H9 (cell line): ENCODE measurements around the gene ADGRF5. TPM values are rescaled to one million over a fixed set of nuclear protein-coding genes. Genes with fewer than 3 reads are reported as not detected.

Experiments
- DNase-seq: peaks from one replicate; pipeline ENCODE4 v3.0.0-alpha.2; 2017
- H2AFZ ChIP-seq: one replicate; pipeline ENCODE4 v1.6.1; 2013; ENCODE audit warnings: mild to moderate bottlenecking, low read length, control low read depth, moderate library complexity
- H2AK5ac ChIP-seq: 2 replicates; pipeline ENCODE4 v1.6.1; 2013; ENCODE audit warnings: low read length, control low read depth, mixed read lengths; ENCODE audit not compliant: insufficient read length
- H2BK120ac ChIP-seq: one replicate; pipeline ENCODE4 v1.6.1; 2013; ENCODE audit warnings: low read depth, mild to moderate bottlenecking, low read length, control low read depth, inconsistent platforms; ENCODE audit not compliant: poor library complexity, severe bottlenecking
- H2BK12ac ChIP-seq: 2 replicates; pipeline ENCODE4 v1.6.1; 2013; ENCODE audit warnings: low read length, control low read depth, mixed read lengths, low read depth; ENCODE audit not compliant: insufficient read length
- H2BK15ac ChIP-seq: 2 replicates; pipeline ENCODE4 v1.6.1; 2013; ENCODE audit warnings: low read depth, low read length, control low read depth
- H2BK20ac ChIP-seq: one replicate; pipeline ENCODE4 v1.6.1; 2013; ENCODE audit warnings: low read depth, mild to moderate bottlenecking, low read length, control low read depth, inconsistent platforms; ENCODE audit not compliant: poor library complexity, severe bottlenecking
- H2BK5ac ChIP-seq: 2 replicates; pipeline ENCODE4 v1.6.1; 2013; ENCODE audit warnings: low read length, control low read depth, mixed read lengths; ENCODE audit not compliant: insufficient read length
- H3K14ac ChIP-seq: 2 replicates; pipeline ENCODE4 v1.6.1; 2013; ENCODE audit warnings: low read length, control low read depth; ENCODE audit not compliant: insufficient read depth
- H3K18ac ChIP-seq: 2 replicates; pipeline ENCODE4 v1.6.1; 2013; ENCODE audit warnings: low read depth, mild to moderate bottlenecking, mixed read lengths, low read length, control low read depth; ENCODE audit not compliant: insufficient read length
- H3K23ac ChIP-seq: 2 replicates; pipeline ENCODE4 v1.6.1; 2013; ENCODE audit warnings: low read length, control low read depth, mixed read lengths, low read depth; ENCODE audit not compliant: insufficient read length
- H3K23me2 ChIP-seq: 2 replicates; pipeline ENCODE4 v1.6.1; 2013; ENCODE audit warnings: low read depth, mild to moderate bottlenecking, mixed read lengths, low read length, control low read depth; ENCODE audit not compliant: insufficient read length, poor library complexity, severe bottlenecking
- H3K27ac ChIP-seq: 2 replicates; pipeline ENCODE4 v1.5.1; 2013; ENCODE audit warnings: low read length, control low read depth, mixed read lengths, low read depth; ENCODE audit not compliant: insufficient read length
- H3K27me3 ChIP-seq: 2 replicates; pipeline ENCODE4 v1.6.1; 2013; ENCODE audit warnings: low read length, control low read depth, inconsistent platforms; ENCODE audit not compliant: insufficient read depth
- H3K4ac ChIP-seq: 2 replicates; pipeline ENCODE4 v1.6.1; 2013; ENCODE audit warnings: low read depth, mild to moderate bottlenecking, control low read depth, inconsistent platforms, low read length, moderate library complexity
- H3K4me1 ChIP-seq: 2 replicates; pipeline ENCODE4 v1.6.1; 2013; ENCODE audit warnings: low read length, control low read depth, inconsistent platforms; ENCODE audit not compliant: insufficient read depth
- H3K4me2 ChIP-seq: 2 replicates; pipeline ENCODE4 v1.6.1; 2013; ENCODE audit warnings: low read length, control low read depth, mixed read lengths; ENCODE audit not compliant: insufficient read length, insufficient read depth
- H3K56ac ChIP-seq: 2 replicates; pipeline ENCODE4 v1.6.1; 2013; ENCODE audit warnings: low read depth, mild to moderate bottlenecking, mixed read lengths, low read length, control low read depth; ENCODE audit not compliant: insufficient read length
- H3K79me1 ChIP-seq: 2 replicates; pipeline ENCODE4 v1.6.1; 2013; ENCODE audit warnings: low read depth, mild to moderate bottlenecking, moderate library complexity, low read length, control low read depth, inconsistent platforms; ENCODE audit not compliant: insufficient read depth, poor library complexity, severe bottlenecking
- H3K79me2 ChIP-seq: 2 replicates; pipeline ENCODE4 v1.6.1; 2013; ENCODE audit warnings: low read length, control low read depth, inconsistent platforms; ENCODE audit not compliant: insufficient read depth
- H3K9ac ChIP-seq: 2 replicates; pipeline ENCODE4 v1.6.1; 2013; ENCODE audit warnings: low read length, control low read depth, mixed read lengths; ENCODE audit not compliant: insufficient read length; ENCODE audit errors: extremely low read depth
- H3K9me3 ChIP-seq: one replicate; pipeline ENCODE4 v1.6.1; 2013; ENCODE audit warnings: low read depth, low read length, inconsistent platforms; ENCODE audit not compliant: control insufficient read depth
- H3T11ph ChIP-seq: one replicate; pipeline ENCODE4 v1.6.1; 2013; ENCODE audit warnings: mild to moderate bottlenecking, low read length, control low read depth, inconsistent platforms
- H4K20me1 ChIP-seq: one replicate; pipeline ENCODE4 v1.6.1; 2013; ENCODE audit not compliant: control insufficient read depth, insufficient read length, insufficient read depth
- H4K5ac ChIP-seq: 2 replicates; pipeline ENCODE4 v1.6.1; 2013; ENCODE audit warnings: low read depth, mild to moderate bottlenecking, mixed read lengths, low read length, control low read depth; ENCODE audit not compliant: insufficient read length
- H4K8ac ChIP-seq: replicated peaks from 2 replicates; pipeline ENCODE4 v1.6.1; 2013; ENCODE audit warnings: low read length, control low read depth, mixed read lengths, low read depth; ENCODE audit not compliant: insufficient read length
- H4K91ac ChIP-seq: 2 replicates; pipeline ENCODE4 v1.6.1; 2013; ENCODE audit warnings: low read depth, mild to moderate bottlenecking, moderate library complexity, mixed read lengths, low read length, control low read depth; ENCODE audit not compliant: insufficient read length
- H3K27ac Mint-ChIP-seq, 3 experiments: 2 replicates in 2 of 3; 3 replicates in 1 of 3; pipeline ENCODE4 v1.8.0; 2020 to 2021; ENCODE audit warnings: mixed read lengths in 3 of 3, mild to moderate bottlenecking in 1 of 3, moderate library complexity in 1 of 3
- H3K27me3 Mint-ChIP-seq: 2 replicates; pipeline ENCODE4 v1.8.0; 2021; ENCODE audit warnings: low read depth, mild to moderate bottlenecking, moderate library complexity, mixed read lengths
- H3K36me3 Mint-ChIP-seq, 3 experiments: 2 replicates in 2 of 3; 3 replicates in 1 of 3; pipeline ENCODE4 v1.8.0; 2020 to 2021; ENCODE audit warnings: low read depth in 3 of 3, mixed read lengths in 3 of 3; ENCODE audit not compliant: insufficient read depth in 1 of 3
- H3K4me1 Mint-ChIP-seq, 2 experiments: 2 replicates each; pipeline ENCODE4 v1.8.0; 2020; ENCODE audit warnings: mixed read lengths in 2 of 2
- H3K4me3 Mint-ChIP-seq, 2 experiments: 2 replicates in 1 of 2; 3 replicates in 1 of 2; pipeline ENCODE4 v1.8.0; 2020 to 2021; ENCODE audit warnings: mild to moderate bottlenecking in 2 of 2, mixed read lengths in 2 of 2, moderate library complexity in 1 of 2
- H3K9me3 Mint-ChIP-seq, 2 experiments: 2 replicates in 1 of 2; 3 replicates in 1 of 2; pipeline ENCODE4 v1.8.0; 2020; ENCODE audit warnings: mild to moderate bottlenecking in 2 of 2, mixed read lengths in 2 of 2, moderate library complexity in 1 of 2
- CTCF ChIP-seq: fragments of 200-600 bp; sonication (generic); conservative IDR thresholded peaks from 3 replicates; pipeline ENCODE4 v1.8.0; 2021; ENCODE audit warnings: antibody characterized with exemption, mild to moderate bottlenecking
- WGBS: extraction: QIAGEN DNeasy Blood & Tissue Kit; methylation state at CpG from one replicate; pipeline ENCODE4 v1.1.7; 2013; ENCODE audit warnings: missing lambda C conversion rate, low lambda C conversion rate, mixed read lengths; ENCODE audit not compliant: insufficient read length; ENCODE audit errors: extremely low coverage; 5-methylcytosine and 5-hydroxymethylcytosine counted together
- total RNA-seq: library from RNA; stranded (reverse); gene quantifications from 2 replicates; pipeline ENCODE4 v1.2.1, GENCODE V29; 2021

The ADGRF5 gene
- total RNA-seq, 1 experiment from 2014 or later: not detected

- no peak overlapping the region for H3K14ac ChIP-seq
- Mint-ChIP-seq H3K4me1 (peaks cover 7 to 9% of the 10 kb centered on the region in 2 experiments), H3K4me3 (no peak overlapping the region), H3K36me3 (no peaks in the 10 kb centered on the region; a peak in 1 of 7 replicates), H3K9me3 (peaks cover 3 to 4% of the 10 kb centered on the region in 2 experiments; a peak in 3 of 5 replicates), H3K27me3 (peaks cover 3% of the 10 kb centered on the region; the same call in 1 of the 2 replicates), H3K27ac (no peak overlapping the region)
- no peak overlapping the region for H4K8ac ChIP-seq
- H3T11ph ChIP-seq: no peak overlapping the region
- no peak overlapping the region for H2AFZ ChIP-seq
- H2BK5ac ChIP-seq: no peak overlapping the region
- H3K9ac ChIP-seq: no peak overlapping the region
- no peak overlapping the region for H3K56ac ChIP-seq
- no peak overlapping the region for H2BK120ac ChIP-seq
- H4K5ac ChIP-seq: no peak overlapping the region
- H2BK20ac ChIP-seq: no peak overlapping the region
- H4K91ac ChIP-seq: no peak overlapping the region
- H4K20me1 ChIP-seq: no peaks in the 10 kb centered on the region
- H2BK15ac ChIP-seq: no peak overlapping the region
- no peak overlapping the region for H3K27ac ChIP-seq
- no peak overlapping the region for H2BK12ac ChIP-seq
- DNase-seq: no peak
- no peaks in the 10 kb centered on the region for H3K23me2 ChIP-seq
- H3K18ac ChIP-seq: no peak overlapping the region
- no peak overlapping the region for H2AK5ac ChIP-seq
- H3K23ac ChIP-seq: no peak overlapping the region
- no CpG with 5 or more reads among the region's 5 CpGs for WGBS
- H3K79me2 ChIP-seq: no peaks in the 10 kb centered on the region
- no peak overlapping the region for H3K4me2 ChIP-seq
- no peak overlapping the region for H3K4ac ChIP-seq
- no peaks in the 10 kb centered on the region for H3K27me3 ChIP-seq
- no peaks in the 10 kb centered on the region for H3K79me1 ChIP-seq
- no peaks in the 10 kb centered on the region for H3K9me3 ChIP-seq
- 0 out of 2 replicates have a peak, but pooled peaks cover 2% of the 10 kb centered on the region for H3K4me1 ChIP-seq
- TF ChIP-seq CTCF: no peak
Measured at GRCh38 chr6:46867411-46867810, 54.3 kb downstream of the ADGRF5 start.
